Endothelial cell of umbilical vein (primary cell): ENCODE measurements around the gene CCR9. TPM values are rescaled to one million over a fixed set of nuclear protein-coding genes. Genes with fewer than 3 reads are reported as not detected.

Experiments
- BruUV-seq: library from RNA; stranded (reverse); fragments of 400-500 nt; replicated peaks from 2 replicates; lab custom pipeline; 2021; lab: Mats Ljungman, UMichigan
- CTCF ChIA-PET: fragments of 300-600, 350-600 bp; sonication (Branson Sonifier 250); formaldehyde crosslinking; loops from one replicate; lab custom pipeline; 2021; ENCODE audit warnings: antibody characterized with exemption, inconsistent platforms; lab: Charles Lee
- POLR2A ChIA-PET: fragments of 300-600, 350-600 bp; sonication (Branson Sonifier 250); formaldehyde crosslinking; loops from one replicate; lab custom pipeline; 2021; ENCODE audit warnings: antibody characterized with exemption, inconsistent platforms; lab: Charles Lee
- DNase-seq: peaks from one replicate; pipeline ENCODE4 v3.0.0-alpha.2; 2011; ENCODE audit warnings: low read depth, low spot score
- FAIRE-seq: peaks from 2 replicates; lab custom pipeline; 2011; peaks lifted over from hg19 to GRCh38; lab: Jason Lieb, UNC
- H2AFZ ChIP-seq: 2 replicates; pipeline ENCODE4 v1.6.0; 2012; ENCODE audit warnings: low read depth, low read length, control low read depth, inconsistent platforms
- H3K27ac ChIP-seq: 2 replicates; pipeline ENCODE4 v1.5.1; 2011; ENCODE audit warnings: low read depth, mild to moderate bottlenecking, control low read depth, low read length, moderate library complexity; ENCODE audit not compliant: insufficient read depth
- H3K27me3 ChIP-seq, 2 experiments: 2 replicates each; pipeline versions ENCODE4 v1.6.0 to v1.6.1; 2011; ENCODE audit warnings: low read length in 2 of 2, mixed read lengths in 1 of 2; ENCODE audit not compliant: control insufficient read depth in 2 of 2, insufficient read depth in 2 of 2
- H3K36me3 ChIP-seq, 2 experiments: 2 replicates in 1 of 2; 3 replicates in 1 of 2; pipeline ENCODE4 v1.5.1; 2011; ENCODE audit warnings: low read length in 2 of 2, mild to moderate bottlenecking in 1 of 2, moderate library complexity in 1 of 2; ENCODE audit not compliant: control insufficient read depth in 2 of 2, insufficient read depth in 2 of 2; ENCODE audit errors: extremely low read depth in 1 of 2
- H3K4me1 ChIP-seq: 3 replicates; pipeline ENCODE4 v1.5.1; 2011; ENCODE audit warnings: mild to moderate bottlenecking, low read length; ENCODE audit not compliant: control insufficient read depth, insufficient read depth; ENCODE audit errors: extremely low read depth
- H3K4me2 ChIP-seq: 2 replicates; pipeline ENCODE4 v1.6.1; 2011; ENCODE audit warnings: low read length, control low read depth, mixed read lengths; ENCODE audit not compliant: insufficient read depth
- H3K4me3 ChIP-seq, 3 experiments: fragments of 200-600 bp in 1 of 3; sonication (generic), shearing (Covaris generic) in 1 of 3; replicated peaks in 1 of 3; 2 replicates each; pipeline ENCODE4 v1.5.1; 2011 to 2016; ENCODE audit warnings: control low read depth in 3 of 3, low read length in 3 of 3, mild to moderate bottlenecking in 2 of 3, inconsistent platforms in 1 of 3, low read depth in 1 of 3, moderate library complexity in 1 of 3; ENCODE audit not compliant: insufficient read depth in 1 of 3
- H3K79me2 ChIP-seq: 2 replicates; pipeline ENCODE4 v1.6.0; 2012; ENCODE audit warnings: low read length, inconsistent platforms; ENCODE audit not compliant: control insufficient read depth, insufficient read depth
- H3K9ac ChIP-seq: replicated peaks from 2 replicates; pipeline ENCODE3; 2011; ENCODE audit warnings: low read length, control low read depth; ENCODE audit not compliant: insufficient read depth; ENCODE audit errors: extremely low read depth
- H3K9me1 ChIP-seq: replicated peaks from 3 replicates; pipeline ENCODE4 v1.6.0; 2011; ENCODE audit warnings: mild to moderate bottlenecking, low read length; ENCODE audit not compliant: control insufficient read depth, insufficient read depth; ENCODE audit errors: extremely low read depth
- H3K9me3 ChIP-seq: replicated peaks from 2 replicates; pipeline ENCODE4 v1.5.1; 2012; ENCODE audit warnings: low read length, inconsistent platforms; ENCODE audit not compliant: control insufficient read depth, insufficient read depth
- H4K20me1 ChIP-seq: replicated peaks from 2 replicates; pipeline ENCODE3; 2011; ENCODE audit warnings: mild to moderate bottlenecking, low read length; ENCODE audit not compliant: control insufficient read depth, insufficient read depth; ENCODE audit errors: extremely low read depth
- EZH2 ChIP-seq: IDR thresholded peaks from 2 replicates; pipeline ENCODE4 v1.6.1; 2012; ENCODE audit warnings: borderline replicate concordance, low read depth, mild to moderate bottlenecking, moderate library complexity, low read length, inconsistent platforms; ENCODE audit not compliant: severe bottlenecking
- FOS ChIP-seq: IDR thresholded peaks from 2 replicates; pipeline ENCODE4 v1.6.1; 2011; ENCODE audit warnings: mild to moderate bottlenecking, low read length, moderate library complexity, borderline replicate concordance; ENCODE audit not compliant: insufficient read depth
- GATA2 ChIP-seq: IDR thresholded peaks from 2 replicates; pipeline ENCODE4 v1.7.0; 2011; ENCODE audit warnings: low read depth, mild to moderate bottlenecking, moderate library complexity, mixed read lengths, low read length; ENCODE audit not compliant: insufficient read length, insufficient read depth
- JUN ChIP-seq: IDR thresholded peaks from 2 replicates; pipeline ENCODE4 v1.6.1; 2011; ENCODE audit warnings: borderline replicate concordance, low read depth; ENCODE audit not compliant: insufficient read length, insufficient read depth
- MAX ChIP-seq: IDR thresholded peaks from 2 replicates; pipeline ENCODE4 v1.6.1; 2011; ENCODE audit not compliant: insufficient read depth, insufficient read length
- MYC ChIP-seq: IDR thresholded peaks from one replicate; pipeline ENCODE4 v1.6.1; 2011; ENCODE audit warnings: mild to moderate bottlenecking, low read depth, low read length
- POLR2A ChIP-seq: IDR thresholded peaks from 2 replicates; pipeline ENCODE4 v1.6.1; 2012; ENCODE audit warnings: low read depth, mild to moderate bottlenecking, control low read depth, low read length
- POLR2AphosphoS5 ChIP-seq: IDR thresholded peaks from 2 replicates; pipeline ENCODE4 v1.6.1; 2012; ENCODE audit warnings: low read depth, mild to moderate bottlenecking, control low read depth, low read length, moderate library complexity; ENCODE audit not compliant: insufficient read depth
- dilution Hi-C: fragments of 300-500 bp; cut with MboI; formaldehyde crosslinking; loops from one replicate; pipeline ENCODE4 v1.15.0; 2019; ENCODE audit warnings: low sequenced_read_pairs; ENCODE audit not compliant: extremely low pct_ligation_motif_present
- intact Hi-C: fragments of 100-400 bp; cut with micrococcal nuclease; formaldehyde crosslinking; loops from one replicate; pipeline ENCODE4 v1.10.0; 2022
- polyA plus RNA-seq, 4 experiments: library from polyadenylated mRNA; depleted of rRNA in 3 of 4; stranded (reverse) in 3 of 4; unstranded in 1 of 4; fragments of >200 nt; gene quantifications; 2 replicates each; pipeline versions ENCODE4 v1.2.1 to v1.2.3, GENCODE V29; 2011 to 2012; ENCODE audit warnings: missing spikeins in 1 of 4
- total RNA-seq: library from RNA; stranded (reverse); gene quantifications from 2 replicates; pipeline ENCODE4 v1.2.3, GENCODE V29; 2021
- TF ChIP-seq, protein P1 (sequence below), 2 donors: IDR thresholded peaks; 1 replicate in 1 of 2; 2 replicates in 1 of 2; pipeline ENCODE4 v1.5.1; 2011; ENCODE audit warnings: low read length in 2 of 2, mild to moderate bottlenecking in 2 of 2, moderate library complexity in 2 of 2, control low read depth in 1 of 2, inconsistent platforms in 1 of 2, low read depth in 1 of 2; ENCODE audit not compliant: insufficient read depth in 1 of 2; ENCODE audit errors: extremely low read depth in 1 of 2

Gene CCR9
- total and polyA plus RNA-seq, 2 donors (not counting 3 experiments of a cell fraction or from before 2014, with no cell fraction given), result not detected

DNA sequence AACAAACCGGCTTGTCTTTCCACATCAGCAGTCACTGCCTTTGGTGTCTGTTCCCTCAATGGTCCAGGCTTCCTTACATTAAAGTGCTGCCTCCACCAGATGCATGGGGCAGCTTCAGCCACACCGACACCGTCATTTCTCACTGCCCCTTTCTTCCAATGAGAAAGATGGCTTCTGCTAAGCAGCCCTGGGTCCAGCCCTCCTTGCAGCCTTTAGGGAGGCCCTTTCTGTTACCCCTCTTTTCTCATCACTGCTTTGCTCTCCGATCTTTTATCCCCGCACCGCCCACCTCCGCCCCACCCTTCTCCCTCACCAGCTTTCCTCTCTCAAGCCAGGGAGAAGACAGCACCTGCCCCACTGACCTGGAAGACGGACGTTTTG is 28.7 kb downstream of the CCR9 start:
- Histone ChIP-seq H2AFZ (no peak overlapping the region), H3K9me1 (no peaks in the 10 kb centered on the region), H3K9me3 (no peaks in the 10 kb centered on the region), H3K4me1 (no peaks in the 10 kb centered on the region), H3K9ac (no peak overlapping the region), H3K79me2 (no peaks in the 10 kb centered on the region), H3K4me3 (no peak overlapping the region), H4K20me1 (no peaks in the 10 kb centered on the region), H3K4me2 (no peak overlapping the region), H3K27ac (no peak overlapping the region), H3K36me3 (peaks cover 0 to 3% of the 10 kb centered on the region in 2 experiments), H3K27me3 (no peaks in the 10 kb centered on the region)
- ChIA-PET POLR2A (no interaction called here), CTCF (no interaction called here)
- FAIRE-seq, result no peak
- intact Hi-C loops, result no loop called here
- DNase-seq, result no peak
- dilution Hi-C loops, result no loop called here
- TF ChIP-seq FOS (no peak), EZH2 (no peak), POLR2A (no peak)
- BruUV-seq, result no TSS peak

DNA sequence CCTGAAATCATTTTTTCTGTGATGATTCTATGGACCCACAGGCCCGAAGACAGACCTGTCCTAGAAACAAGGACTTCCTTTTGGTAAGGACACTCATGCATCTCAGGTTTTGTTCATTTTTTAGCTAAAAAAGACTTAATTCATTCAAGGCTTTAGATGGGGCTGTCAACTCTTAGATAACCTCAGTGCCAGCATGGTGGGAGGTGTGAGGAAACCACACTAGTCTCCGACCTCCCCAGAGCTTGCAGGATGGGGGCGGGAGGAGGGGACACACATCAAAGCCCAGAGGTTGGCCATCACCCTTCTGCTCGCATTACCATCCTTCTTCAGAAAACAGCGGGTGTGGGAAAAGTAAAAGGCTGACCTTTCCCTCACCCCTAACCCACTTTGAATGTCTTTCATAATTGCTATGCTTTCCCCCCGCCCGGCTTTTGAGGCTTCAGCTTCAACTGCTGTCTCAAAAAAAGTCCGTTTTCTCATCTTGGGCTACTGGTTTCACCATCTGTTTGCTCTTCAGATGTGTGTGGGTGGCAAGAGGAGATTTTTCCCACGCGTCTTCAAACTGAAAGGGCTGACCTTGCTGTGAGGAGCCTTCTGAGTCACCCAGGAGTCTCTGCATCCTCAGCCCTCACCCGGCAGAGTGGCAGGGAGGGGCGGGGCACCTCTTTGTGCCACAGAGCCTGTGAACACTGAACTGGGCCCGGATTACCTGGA is 29.3 kb downstream of the CCR9 start:
- no peak overlapping the region for H2AFZ ChIP-seq

More for the DNA sequence above, 29.3 kb downstream of the CCR9 start:
- Histone ChIP-seq H3K9me3 (no peaks in the 10 kb centered on the region), H3K4me3 (no peak overlapping the region), H3K9ac (no peak overlapping the region), H3K27me3 (no peaks in the 10 kb centered on the region), H3K27ac (no peak overlapping the region), H3K36me3 (peaks cover 0 to 3% of the 10 kb centered on the region in 2 experiments), H3K4me1 (no peaks in the 10 kb centered on the region), H3K79me2 (no peaks in the 10 kb centered on the region), H4K20me1 (no peaks in the 10 kb centered on the region), H3K9me1 (no peaks in the 10 kb centered on the region), H3K4me2 (no peak overlapping the region)
- FAIRE-seq (no peak), DNase-seq (no peak)
- TF ChIP-seq FOS, result no peak
- no peak for TF ChIP-seq MAX
- TF ChIP-seq JUN, result no peak
- no peak for TF ChIP-seq GATA2
- no peak for TF ChIP-seq POLR2AphosphoS5
- no peak for TF ChIP-seq EZH2
- no peak for TF ChIP-seq MYC
- TF ChIP-seq, protein P1, sequence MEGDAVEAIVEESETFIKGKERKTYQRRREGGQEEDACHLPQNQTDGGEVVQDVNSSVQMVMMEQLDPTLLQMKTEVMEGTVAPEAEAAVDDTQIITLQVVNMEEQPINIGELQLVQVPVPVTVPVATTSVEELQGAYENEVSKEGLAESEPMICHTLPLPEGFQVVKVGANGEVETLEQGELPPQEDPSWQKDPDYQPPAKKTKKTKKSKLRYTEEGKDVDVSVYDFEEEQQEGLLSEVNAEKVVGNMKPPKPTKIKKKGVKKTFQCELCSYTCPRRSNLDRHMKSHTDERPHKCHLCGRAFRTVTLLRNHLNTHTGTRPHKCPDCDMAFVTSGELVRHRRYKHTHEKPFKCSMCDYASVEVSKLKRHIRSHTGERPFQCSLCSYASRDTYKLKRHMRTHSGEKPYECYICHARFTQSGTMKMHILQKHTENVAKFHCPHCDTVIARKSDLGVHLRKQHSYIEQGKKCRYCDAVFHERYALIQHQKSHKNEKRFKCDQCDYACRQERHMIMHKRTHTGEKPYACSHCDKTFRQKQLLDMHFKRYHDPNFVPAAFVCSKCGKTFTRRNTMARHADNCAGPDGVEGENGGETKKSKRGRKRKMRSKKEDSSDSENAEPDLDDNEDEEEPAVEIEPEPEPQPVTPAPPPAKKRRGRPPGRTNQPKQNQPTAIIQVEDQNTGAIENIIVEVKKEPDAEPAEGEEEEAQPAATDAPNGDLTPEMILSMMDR (IDR thresholded peaks at IDR 0.05; ENCODE audit: extremely low read depth in 1 of 2, insufficient read depth in 1 of 2, low read depth in 1 of 2, low read length in 2 of 2), result no peak
- no peak for TF ChIP-seq POLR2A
- no TSS peak for BruUV-seq
- dilution Hi-C loops (no loop called here), intact Hi-C loops (no loop called here)
- CTCF ChIA-PET, result no interaction called here
- POLR2A ChIA-PET, result no interaction called here
